H7 (cell line): ENCODE results near the gene GULP1. TPM values are rescaled to one million over a fixed set of nuclear protein-coding genes. Genes with fewer than 3 reads are reported as not detected.

ENCODE experiments used
- DNase-seq: peaks from one replicate; pipeline ENCODE4 v3.0.0; 2012
- H3K27me3 ChIP-seq: 2 replicates; pipeline ENCODE4 v1.6.0; 2011; ENCODE audit warnings: mild to moderate bottlenecking, low read length; ENCODE audit not compliant: control insufficient read depth, insufficient read depth
- H3K36me3 ChIP-seq: replicated peaks from 2 replicates; pipeline ENCODE4 v1.5.1; 2011; ENCODE audit warnings: low read length; ENCODE audit not compliant: control insufficient read depth, insufficient read depth
- H3K4me3 ChIP-seq: 2 replicates; pipeline ENCODE4 v1.5.1; 2011; ENCODE audit warnings: low read depth, mild to moderate bottlenecking, control low read depth, low read length, moderate library complexity; ENCODE audit not compliant: insufficient read depth
- total RNA-seq: library from RNA; depleted of rRNA; stranded (reverse); fragments of >200 nt; shearing (Covaris generic); gene quantifications from 2 replicates; pipeline ENCODE4 v1.2.3, GENCODE V29; 2014

Gene GULP1
- total RNA-seq, 1 experiment from 2014 or later = 49.4 TPM

DNA sequence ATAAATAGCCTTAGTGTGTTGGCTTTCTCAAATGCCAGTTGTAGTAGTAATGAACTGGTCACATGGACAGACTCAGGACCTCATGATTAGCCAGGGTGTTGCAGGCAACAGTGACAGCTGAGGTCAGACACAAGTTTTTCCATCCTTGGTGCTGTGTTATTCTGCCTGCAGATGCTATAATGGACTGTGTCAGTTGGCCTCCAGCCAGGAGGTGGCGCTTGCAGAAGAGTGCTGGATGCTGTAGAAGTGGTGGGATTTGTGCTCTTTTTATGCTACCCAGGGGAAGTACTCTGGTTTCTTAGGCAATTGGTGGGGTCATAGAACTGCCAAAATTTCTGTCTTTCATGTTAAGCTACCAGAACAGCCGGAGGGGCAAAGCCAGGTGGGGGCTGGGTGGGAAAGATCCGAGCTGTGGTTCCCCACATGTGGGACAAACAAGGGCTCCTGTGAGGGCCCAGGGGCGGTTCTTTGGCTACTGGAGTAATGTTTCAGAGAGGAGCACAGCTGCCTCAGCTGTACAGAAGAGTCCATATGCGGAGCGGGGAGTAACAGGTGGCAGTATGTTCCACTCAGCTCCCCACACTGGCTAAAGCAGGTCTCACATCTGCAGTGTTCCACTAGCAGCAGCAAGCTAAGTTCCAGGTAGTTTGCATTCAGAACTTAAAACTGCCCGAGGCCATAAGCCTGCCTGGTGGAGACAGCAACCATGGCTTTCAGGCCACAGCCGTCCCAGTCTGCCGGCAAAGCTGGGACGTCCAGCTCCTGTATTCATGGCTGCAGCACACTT is 104.4 kb downstream of the GULP1 start:
- Histone ChIP-seq H3K4me3 (no peak overlapping the region), H3K36me3 (no peaks in the 10 kb centered on the region; the same call in 1 of the 2 replicates), H3K27me3 (no peaks in the 10 kb centered on the region)
- DNase-seq = no peak

DNA sequence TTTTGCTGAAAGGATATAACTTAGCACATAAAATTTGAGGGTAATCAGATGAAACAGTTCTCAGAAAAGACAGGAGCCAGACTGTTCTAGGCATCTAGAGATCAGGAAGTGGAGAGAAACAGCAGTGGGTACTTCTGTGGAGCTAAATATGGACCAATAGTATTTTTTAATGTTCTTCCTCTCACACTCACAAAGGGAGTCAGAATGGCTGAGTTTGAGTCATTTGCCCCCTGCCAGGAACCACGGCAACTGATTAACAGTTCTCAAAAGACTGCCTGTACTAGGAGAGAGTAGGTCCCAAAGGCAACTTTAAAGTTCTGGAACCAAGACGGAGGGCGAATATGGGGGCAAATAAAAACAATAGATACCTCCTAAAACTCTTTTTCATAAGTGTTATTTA is 107.5 kb downstream of the GULP1 start:
- DNase-seq = peak; percentile 9
- H3K36me3 ChIP-seq = no peaks in the 10 kb centered on the region; the same call in 1 of the 2 replicates
- no peaks in the 10 kb centered on the region for H3K27me3 ChIP-seq
- H3K4me3 ChIP-seq = no peak overlapping the region

DNA sequence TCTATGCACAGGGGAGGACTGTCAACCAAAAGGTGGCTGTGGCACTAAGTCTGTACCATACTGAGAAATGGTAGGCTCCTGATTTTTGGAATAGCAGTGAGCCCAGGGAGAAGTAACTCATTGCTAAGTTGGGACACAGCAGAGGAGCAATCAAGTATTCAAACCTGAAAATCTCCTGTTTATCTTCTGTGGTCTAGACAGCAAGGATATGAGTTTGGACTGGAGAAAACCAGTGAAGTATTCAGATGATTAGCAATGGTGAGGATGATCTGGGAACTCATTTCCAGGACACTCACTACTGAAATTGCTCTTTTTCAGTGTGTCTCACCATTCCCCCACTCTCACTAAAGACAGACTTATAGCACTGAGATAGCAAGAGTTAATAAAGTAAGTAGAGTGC is 112.0 kb downstream of the GULP1 start:
- Histone ChIP-seq H3K27me3 (no peaks in the 10 kb centered on the region), H3K4me3 (no peak overlapping the region), H3K36me3 (no peaks in the 10 kb centered on the region)
- DNase-seq = no peak

DNA sequence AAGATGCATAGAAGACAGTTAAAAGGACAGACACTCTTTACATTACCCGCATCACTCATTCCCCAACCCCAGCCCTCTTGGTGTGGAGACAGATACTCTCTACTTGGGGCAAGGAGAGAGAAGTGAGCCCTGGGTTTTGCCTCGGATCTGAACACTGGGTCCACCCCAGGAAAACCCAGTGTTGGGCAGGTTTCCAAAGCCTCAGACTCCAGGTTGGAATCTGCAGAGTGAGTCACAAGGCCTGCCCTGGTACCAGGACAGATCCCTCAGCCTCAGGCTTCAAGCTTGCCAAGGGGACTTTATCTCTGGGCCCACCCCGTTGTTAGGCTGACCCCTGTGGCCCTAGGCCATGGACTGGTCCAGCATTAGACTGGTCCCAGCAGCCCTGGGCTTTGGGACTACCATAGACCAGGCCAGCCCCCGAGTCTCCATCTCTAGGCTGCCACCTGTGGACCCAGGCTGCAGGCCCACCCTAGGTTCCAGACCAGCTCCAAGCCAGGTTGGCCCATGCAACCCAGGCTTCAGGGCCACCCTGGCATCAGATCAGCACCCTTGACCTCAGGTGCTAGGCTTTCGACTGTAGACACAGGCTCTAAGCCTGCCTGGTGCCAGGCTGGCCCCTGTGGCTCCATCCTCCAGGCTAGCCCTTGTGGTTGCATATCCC is 112.8 kb downstream of the GULP1 start:
- Histone ChIP-seq H3K36me3 (no peaks in the 10 kb centered on the region), H3K4me3 (no peak overlapping the region), H3K27me3 (no peaks in the 10 kb centered on the region)
- DNase-seq = no peak

GRCh38 chr2:188406414-188406813 is 114.7 kb downstream of the GULP1 start:
- Histone ChIP-seq H3K27me3 (no peaks in the 10 kb centered on the region; the same call in 1 of the 2 replicates), H3K4me3 (no peak overlapping the region), H3K36me3 (no peaks in the 10 kb centered on the region)
- DNase-seq = no peak

GRCh38 chr2:188410504-188411235 is 119.0 kb downstream of the GULP1 start:
- Histone ChIP-seq H3K36me3 (no peaks in the 10 kb centered on the region), H3K4me3 (no peak overlapping the region), H3K27me3 (peaks cover 3% of the 10 kb centered on the region; the same call in 1 of the 2 replicates)
- no peak for DNase-seq

- DNase-seq = no peak
- no peak overlapping the region for H3K4me3 ChIP-seq
- peaks cover 3% of the 10 kb centered on the region; the same call in 1 of the 2 replicates for H3K27me3 ChIP-seq
- no peaks in the 10 kb centered on the region for H3K36me3 ChIP-seq
Observed at GRCh38 chr2:188412190-188412589, 120.5 kb downstream of the GULP1 start.

DNA sequence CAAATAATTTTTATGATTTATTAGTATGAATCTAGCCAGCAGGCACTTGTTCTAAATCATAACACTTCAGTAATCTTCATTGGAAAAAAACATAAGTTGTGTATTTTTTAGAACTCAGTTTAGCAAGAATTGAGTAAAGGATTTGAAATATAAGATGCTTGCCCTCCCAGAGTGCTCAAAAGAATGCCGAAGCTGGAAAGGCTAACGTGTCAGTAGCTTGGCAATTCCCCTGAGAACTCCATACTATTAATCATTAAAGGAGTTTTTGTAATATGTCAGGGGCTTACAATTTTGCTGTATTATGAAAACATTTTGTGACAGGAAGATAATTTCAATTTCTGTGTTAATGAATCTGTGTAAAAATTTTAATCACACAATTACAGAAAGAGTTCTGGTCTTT is 122.7 kb downstream of the GULP1 start:
- DNase-seq = no peak
- no peak overlapping the region for H3K4me3 ChIP-seq
- H3K36me3 ChIP-seq = no peaks in the 10 kb centered on the region
- H3K27me3 ChIP-seq = peaks cover 3% of the 10 kb centered on the region; the same call in 1 of the 2 replicates

GRCh38 chr2:188414869-188415753 is 123.4 kb downstream of the GULP1 start:
- DNase-seq = no peak
- no peak overlapping the region for H3K4me3 ChIP-seq
- peaks cover 3% of the 10 kb centered on the region; the same call in 1 of the 2 replicates for H3K27me3 ChIP-seq
- no peaks in the 10 kb centered on the region for H3K36me3 ChIP-seq

- no peak overlapping the region for H3K4me3 ChIP-seq
- DNase-seq = no peak
- H3K36me3 ChIP-seq = no peaks in the 10 kb centered on the region
- peaks cover 3% of the 10 kb centered on the region; the same call in 1 of the 2 replicates for H3K27me3 ChIP-seq
Observed at GRCh38 chr2:188415754-188416083, 124.0 kb downstream of the GULP1 start.

DNA sequence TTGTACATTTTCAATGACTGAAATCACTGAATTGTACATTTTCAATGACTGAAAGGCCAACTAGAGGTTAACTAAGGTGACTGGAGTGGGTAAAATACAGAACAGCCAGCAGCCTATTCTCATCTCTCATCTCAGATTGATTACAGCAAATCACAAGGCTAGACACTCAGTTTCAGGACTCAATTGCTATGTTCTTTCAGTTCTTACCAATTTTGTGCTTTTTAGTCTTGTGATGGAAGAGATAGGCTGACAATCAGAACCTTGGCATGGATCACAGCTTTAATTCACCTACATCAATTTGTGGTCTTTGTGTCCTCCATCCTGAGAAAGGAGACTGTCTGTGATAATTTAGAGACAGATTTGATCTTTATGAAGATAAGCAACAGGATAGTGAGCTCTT is 124.7 kb downstream of the GULP1 start:
- no peak overlapping the region for H3K4me3 ChIP-seq
- no peaks in the 10 kb centered on the region for H3K36me3 ChIP-seq
- DNase-seq = no peak
- H3K27me3 ChIP-seq = peaks cover 3% of the 10 kb centered on the region; the same call in 1 of the 2 replicates

- no peaks in the 10 kb centered on the region for H3K27me3 ChIP-seq
- DNase-seq = no peak
- no peaks in the 10 kb centered on the region for H3K36me3 ChIP-seq
- H3K4me3 ChIP-seq = no peak overlapping the region
Observed at GRCh38 chr2:188422726-188423125, 131.1 kb downstream of the GULP1 start.

GRCh38 chr2:188425266-188425665 is 133.6 kb downstream of the GULP1 start:
- Histone ChIP-seq H3K36me3 (no peaks in the 10 kb centered on the region), H3K4me3 (no peak overlapping the region), H3K27me3 (no peaks in the 10 kb centered on the region)
- DNase-seq = no peak

- Histone ChIP-seq H3K4me3 (no peak overlapping the region), H3K27me3 (no peaks in the 10 kb centered on the region), H3K36me3 (no peaks in the 10 kb centered on the region)
- no peak for DNase-seq
Observed at GRCh38 chr2:188426121-188426520, 134.4 kb downstream of the GULP1 start.
